Inflammatory macrophage treated with lipopolysaccharide for 1 hour (primary cell): Measurements from ENCODE around the gene FANCE.
"Not testable (repeated sequence)": the region's sequence is repeated elsewhere in the genome, so short reads cannot be mapped to it uniquely, and the experiment has no call there.

Source experiments
- DNase-seq, 2 donors: peaks; one replicate each; pipeline ENCODE4 v3.0.0-alpha.2; 2020 to 2022

FANCE gene

GRCh38 chr6:35452183-35453090, at the start of gene FANCE:
Gene FANCE (plus strand): TSS chr6:35452338. CDS start chr6:35452546, 208 bp downstream.
- peak; percentile 88 to 99 for DNase-seq

- DNase-seq, result no peak
Observed at GRCh38 chr6:35402856-35403191, 49.3 kb upstream of the FANCE start.

GRCh38 chr6:35403544-35404442, 48.3 kb upstream of the FANCE start:
- DNase-seq, result no peak

- no peak for DNase-seq
Observed at GRCh38 chr6:35406711-35407485, 45.2 kb upstream of the FANCE start.

GRCh38 chr6:35409245-35409644, 42.9 kb upstream of the FANCE start:
- no peak for DNase-seq

GRCh38 chr6:35410131-35410530, 42.0 kb upstream of the FANCE start:
- no peak for DNase-seq

GRCh38 chr6:35411066-35411465, 41.1 kb upstream of the FANCE start:
- no peak for DNase-seq

- DNase-seq, result no peak
Observed at GRCh38 chr6:35412102-35412501, 40.0 kb upstream of the FANCE start.

GRCh38 chr6:35413911-35414310, 38.2 kb upstream of the FANCE start:
- DNase-seq, result no peak

GRCh38 chr6:35415065-35415891, 36.9 kb upstream of the FANCE start:
- peak; percentile 26 to 63 for DNase-seq

GRCh38 chr6:35417979-35418661, 34.0 kb upstream of the FANCE start:
- peak; percentile 24 to 30 for DNase-seq

- no peak for DNase-seq
Observed at GRCh38 chr6:35419417-35419816, 32.7 kb upstream of the FANCE start.

GRCh38 chr6:35419961-35420360, 32.2 kb upstream of the FANCE start:
- no peak for DNase-seq

- DNase-seq, result no peak
Observed at GRCh38 chr6:35425284-35425683, 26.9 kb upstream of the FANCE start.

GRCh38 chr6:35426074-35426473, 26.1 kb upstream of the FANCE start:
- peak; percentile 40 to 56 for DNase-seq

GRCh38 chr6:35427435-35427834, 24.7 kb upstream of the FANCE start:
- DNase-seq, result no peak

GRCh38 chr6:35427851-35428321, 24.3 kb upstream of the FANCE start:
- no peak for DNase-seq

GRCh38 chr6:35428421-35429149, 23.6 kb upstream of the FANCE start:
- DNase-seq, result no peak

GRCh38 chr6:35429463-35429862, 22.7 kb upstream of the FANCE start:
- no peak for DNase-seq

GRCh38 chr6:35432291-35432690, 19.8 kb upstream of the FANCE start:
- no peak for DNase-seq

- DNase-seq, result not testable (repeated sequence)
Observed at GRCh38 chr6:35432702-35433101, 19.4 kb upstream of the FANCE start.
